OCI-LY1 (cell line): ENCODE results near the gene SLC5A1.
"Not testable (repeated sequence)": the region's sequence is repeated elsewhere in the genome, so short reads cannot be mapped to it uniquely, and the experiment has no call there.

Source experiments
- H2AFZ ChIP-seq: fragments of 200-600 bp; sonication (generic), shearing (Covaris generic); 2 replicates; pipeline ENCODE4 v1.6.0; 2014; ENCODE audit warnings: antibody characterized with exemption, mild to moderate bottlenecking, low read length
- H3F3A ChIP-seq: fragments of 200-600 bp; sonication (generic), shearing (Covaris generic); 2 replicates; pipeline ENCODE4 v1.6.0; 2014; ENCODE audit warnings: mild to moderate bottlenecking, antibody characterized with exemption, low read length, moderate library complexity; ENCODE audit not compliant: insufficient read depth
- H3K27ac ChIP-seq: fragments of 200-600 bp; sonication (generic); 2 replicates; pipeline ENCODE4 v1.5.1; 2014; ENCODE audit warnings: low read length, mixed run types, mild to moderate bottlenecking, low read depth; ENCODE audit not compliant: poor library complexity, severe bottlenecking
- H3K27me3 ChIP-seq: fragments of 200-600 bp; sonication (generic); 2 replicates; pipeline ENCODE4 v1.6.0; 2014; ENCODE audit warnings: antibody characterized with exemption, mild to moderate bottlenecking, low read length, moderate library complexity; ENCODE audit not compliant: insufficient read depth
- H3K36me3 ChIP-seq: fragments of 200-600 bp; sonication (generic); 2 replicates; pipeline ENCODE4 v1.6.1; 2014; ENCODE audit warnings: mild to moderate bottlenecking, antibody characterized with exemption, low read length, moderate library complexity, mixed read lengths; ENCODE audit not compliant: insufficient read depth
- H3K4me1 ChIP-seq: fragments of 200-600 bp; sonication (generic); 2 replicates; pipeline ENCODE4 v1.5.1; 2014; ENCODE audit warnings: mild to moderate bottlenecking, low read length, moderate library complexity; ENCODE audit not compliant: insufficient read depth, severe bottlenecking
- H3K4me2 ChIP-seq: fragments of 200-600 bp; sonication (generic), shearing (Covaris generic); 2 replicates; pipeline ENCODE4 v1.6.1; 2014; ENCODE audit warnings: low read length
- H3K4me3 ChIP-seq: fragments of 200-600 bp; sonication (generic); 2 replicates; pipeline ENCODE4 v1.5.1; 2014; ENCODE audit warnings: low read length, low read depth, mild to moderate bottlenecking, mixed read lengths; ENCODE audit not compliant: poor library complexity, severe bottlenecking
- H3K79me2 ChIP-seq: fragments of 200-600 bp; shearing (Covaris generic); 2 replicates; pipeline ENCODE4 v1.6.1; 2016; ENCODE audit warnings: mixed run types, low read length, mixed read lengths; ENCODE audit not compliant: insufficient read depth
- H3K9ac ChIP-seq: fragments of 200-600 bp; sonication (generic), shearing (Covaris generic); 2 replicates; pipeline ENCODE4 v1.6.1; 2014; ENCODE audit warnings: mild to moderate bottlenecking, low read length, mixed read lengths
- H3K9me2 ChIP-seq: fragments of 200-600 bp; sonication (generic), shearing (Covaris generic); 2 replicates; pipeline ENCODE4 v1.6.1; 2014; ENCODE audit warnings: low read depth, mild to moderate bottlenecking, low read length, mixed read lengths
- H3K9me3 ChIP-seq: fragments of 200-600 bp; shearing (Covaris generic); 2 replicates; pipeline ENCODE4 v1.6.1; 2014; ENCODE audit warnings: low read length, mixed read lengths
- H4K20me1 ChIP-seq: fragments of 200-600 bp; sonication (generic), shearing (Covaris generic); 2 replicates; pipeline ENCODE4 v1.6.0; 2016; ENCODE audit warnings: mild to moderate bottlenecking, low read length; ENCODE audit not compliant: insufficient read depth
- EZH2 ChIP-seq: fragments of 200-600 bp; sonication (generic), shearing (Covaris generic); IDR thresholded peaks from 2 replicates; pipeline ENCODE4 v1.8.0; 2017; ENCODE audit warnings: borderline replicate concordance, mixed run types, mild to moderate bottlenecking, antibody characterized with exemption, low read length, moderate library complexity, mixed read lengths
- TF ChIP-seq, protein P1 (sequence below): fragments of 200-600 bp; sonication (generic), shearing (Covaris generic); IDR thresholded peaks from 2 replicates; pipeline ENCODE4 v1.5.1; 2017; ENCODE audit warnings: mild to moderate bottlenecking, antibody characterized with exemption, low read length, moderate library complexity, mixed read lengths

The SLC5A1 gene

DNA sequence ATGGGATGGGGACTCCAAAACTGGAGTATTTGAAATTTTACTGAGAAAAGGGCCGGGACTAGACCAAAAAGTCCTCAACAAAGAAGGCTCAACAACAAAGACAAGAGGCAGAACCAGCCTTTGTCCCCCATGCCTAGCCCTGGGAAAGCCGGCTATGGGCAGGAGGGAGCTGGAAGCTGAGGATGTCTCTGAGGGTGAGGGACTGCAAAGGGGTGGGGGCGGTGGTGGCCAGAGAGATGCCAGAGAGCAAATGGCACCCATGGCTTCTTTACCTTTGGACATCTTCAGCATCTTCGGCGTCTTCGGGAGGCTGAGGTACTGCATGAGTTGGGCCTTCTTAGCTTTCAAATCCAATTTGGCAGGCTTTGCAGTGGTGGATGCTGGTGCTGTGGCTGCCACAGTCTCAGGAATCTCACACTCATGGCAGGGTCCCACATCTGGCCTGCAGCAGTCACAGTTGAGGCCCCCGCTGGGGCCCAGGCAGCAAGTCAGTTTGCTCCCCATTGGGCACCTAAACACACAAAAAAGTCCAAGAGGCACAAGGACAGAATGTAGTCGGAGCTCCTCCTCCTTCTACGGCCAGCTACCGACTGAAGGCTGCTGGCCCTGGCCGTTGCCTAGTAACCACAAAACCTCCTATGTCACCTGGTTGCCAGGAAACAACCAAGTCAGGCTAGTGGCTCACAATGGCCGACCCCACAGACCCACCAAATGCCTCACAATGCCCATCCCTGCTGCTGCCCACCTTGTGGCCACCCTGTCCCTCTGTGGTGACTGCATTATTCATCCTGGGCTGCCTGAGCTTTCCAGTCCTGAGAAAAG lies 115.9 kb downstream of the SLC5A1 start, which contains the start of gene C22orf42:
TSS of gene C22orf42 (minus strand) at position 592 of the 822 bp plus-strand sequence. CDS start at position 504, 88 bp downstream.
- no peak within 1 kb of the TSS for H3K9ac ChIP-seq
- H3K4me1 ChIP-seq: no peaks in the 10 kb centered on the region
- no peaks in the 10 kb centered on the region for H3K79me2 ChIP-seq
- H3K9me3 ChIP-seq: no peaks in the 10 kb centered on the region
- H3K4me3 ChIP-seq: no peak within 1 kb of the TSS
- no peak within 1 kb of the TSS for H3K4me2 ChIP-seq
- H3K27ac ChIP-seq: no peak within 1 kb of the TSS
- no peak for TF ChIP-seq EZH2
- TF ChIP-seq, protein P1, sequence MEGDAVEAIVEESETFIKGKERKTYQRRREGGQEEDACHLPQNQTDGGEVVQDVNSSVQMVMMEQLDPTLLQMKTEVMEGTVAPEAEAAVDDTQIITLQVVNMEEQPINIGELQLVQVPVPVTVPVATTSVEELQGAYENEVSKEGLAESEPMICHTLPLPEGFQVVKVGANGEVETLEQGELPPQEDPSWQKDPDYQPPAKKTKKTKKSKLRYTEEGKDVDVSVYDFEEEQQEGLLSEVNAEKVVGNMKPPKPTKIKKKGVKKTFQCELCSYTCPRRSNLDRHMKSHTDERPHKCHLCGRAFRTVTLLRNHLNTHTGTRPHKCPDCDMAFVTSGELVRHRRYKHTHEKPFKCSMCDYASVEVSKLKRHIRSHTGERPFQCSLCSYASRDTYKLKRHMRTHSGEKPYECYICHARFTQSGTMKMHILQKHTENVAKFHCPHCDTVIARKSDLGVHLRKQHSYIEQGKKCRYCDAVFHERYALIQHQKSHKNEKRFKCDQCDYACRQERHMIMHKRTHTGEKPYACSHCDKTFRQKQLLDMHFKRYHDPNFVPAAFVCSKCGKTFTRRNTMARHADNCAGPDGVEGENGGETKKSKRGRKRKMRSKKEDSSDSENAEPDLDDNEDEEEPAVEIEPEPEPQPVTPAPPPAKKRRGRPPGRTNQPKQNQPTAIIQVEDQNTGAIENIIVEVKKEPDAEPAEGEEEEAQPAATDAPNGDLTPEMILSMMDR: no peak
- H3K9me2 ChIP-seq: no peaks in the 10 kb centered on the region
- H3K27me3 ChIP-seq: no peaks in the 10 kb centered on the region
- H3F3A ChIP-seq: no peaks in the 10 kb centered on the region
- H3K36me3 ChIP-seq: no peaks in the 10 kb centered on the region
- H4K20me1 ChIP-seq: no peaks in the 10 kb centered on the region
- H2AFZ ChIP-seq: no peak within 1 kb of the TSS

DNA sequence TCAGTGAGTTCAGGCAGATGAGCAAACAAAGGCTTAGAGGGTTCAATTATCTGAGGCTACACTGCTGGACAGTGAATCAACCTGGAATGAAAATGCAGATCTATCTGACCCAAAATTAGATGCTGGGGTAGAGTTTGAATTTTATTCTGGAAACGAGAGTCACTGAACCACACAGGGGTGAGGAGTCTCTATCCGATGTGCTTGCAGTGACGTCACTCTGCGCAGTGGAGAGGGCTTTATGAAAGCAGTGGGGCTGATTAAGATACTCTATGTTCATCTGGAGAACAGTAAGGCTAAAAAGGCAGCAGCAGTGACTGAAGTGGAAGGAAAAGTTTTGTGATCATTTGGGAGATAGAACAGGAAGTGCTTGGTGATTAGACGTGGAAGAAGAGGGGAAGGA lies 117.3 kb downstream of the SLC5A1 start:
- not testable (repeated sequence) for H3K9me2 ChIP-seq, H2AFZ ChIP-seq, H3K4me3 ChIP-seq, H3K36me3 ChIP-seq, H3K79me2 ChIP-seq, H3K9me3 ChIP-seq, H4K20me1 ChIP-seq, H3K27me3 ChIP-seq, H3K27ac ChIP-seq, H3K4me1 ChIP-seq, H3K4me2 ChIP-seq, H3F3A ChIP-seq, H3K9ac ChIP-seq
